HEK293 (cell line): ENCODE data around the gene KLHL29.
A peak's percentile ranks its signal among the peaks of the same experiment; 100 is the strongest.

Experiments used
- CTCF ChIA-PET: fragments of 350-600 bp; formaldehyde crosslinking; extraction: SDS; loops from one replicate; lab custom pipeline; 2021; ENCODE audit warnings: antibody characterized with exemption; lab: Yijun Ruan, JAX
- POLR2A ChIA-PET: fragments of 300-600 bp; formaldehyde crosslinking; extraction: SDS; loops from one replicate; lab custom pipeline; 2020; ENCODE audit warnings: antibody characterized with exemption, inconsistent platforms; lab: Yijun Ruan, JAX
- H3K27ac ChIP-seq: fragments of 200-500 bp; sonication (Bioruptor generic); 2 replicates; pipeline ENCODE4 v1.5.1; 2014; ENCODE audit warnings: low read depth, low read length, control low read depth, inconsistent platforms; ENCODE audit errors: extremely low read depth
- H3K36me3 ChIP-seq, 2 experiments: fragments of 200-500 bp in 1 of 2; sonication (Bioruptor generic) in 1 of 2; 1 replicate in 1 of 2; 2 replicates in 1 of 2; pipeline ENCODE4 v1.5.1; 2014 to 2017; ENCODE audit warnings: inconsistent platforms in 2 of 2, low read length in 2 of 2; ENCODE audit not compliant: control insufficient read depth in 2 of 2, insufficient read depth in 1 of 2
- H3K4me1 ChIP-seq: fragments of 200-500 bp; sonication (Bioruptor generic); 2 replicates; pipeline ENCODE4 v1.5.1; 2014; ENCODE audit warnings: mild to moderate bottlenecking, low read length, inconsistent platforms; ENCODE audit not compliant: control insufficient read depth, insufficient read depth
- H3K4me3 ChIP-seq: 2 replicates; pipeline ENCODE4 v1.5.1; 2011; ENCODE audit warnings: low read depth, mild to moderate bottlenecking, control low read depth, low read length, moderate library complexity
- H3K9me3 ChIP-seq: fragments of 200-500 bp; sonication (Bioruptor generic); 2 replicates; pipeline ENCODE4 v1.5.1; 2014; ENCODE audit warnings: low read depth, low read length, inconsistent platforms; ENCODE audit not compliant: control insufficient read depth, insufficient read depth
- BCL11B ChIP-seq: fragments of 450-650 bp; formaldehyde crosslinking; IDR thresholded peaks from 2 replicates; pipeline ENCODE4 v1.5.1; 2016; ENCODE audit warnings: low read depth, missing biosample characterization, missing genetic modification characterization
- GLIS1 ChIP-seq: fragments of 450-650 bp; formaldehyde crosslinking; IDR thresholded peaks from 2 replicates; pipeline ENCODE4 v1.5.1; 2016; ENCODE audit warnings: missing biosample characterization, missing genetic modification characterization
- MEIS1 ChIP-seq: sonication (generic); formaldehyde crosslinking; IDR thresholded peaks from 2 replicates; pipeline ENCODE4 v1.8.1; 2022; ENCODE audit warnings: missing genetic modification reagents, mild to moderate bottlenecking, borderline replicate concordance
- OVOL3 ChIP-seq: fragments of 450-650 bp; formaldehyde crosslinking; IDR thresholded peaks from 2 replicates; pipeline ENCODE4 v1.5.1; 2016; ENCODE audit warnings: missing biosample characterization, missing genetic modification characterization
- ZFP3 ChIP-seq: fragments of 450-650 bp; formaldehyde crosslinking; IDR thresholded peaks from 2 replicates; pipeline ENCODE4 v1.5.1; 2016; ENCODE audit warnings: low read depth, missing biosample characterization, missing genetic modification characterization
- ZNF10 ChIP-seq: fragments of 450-650 bp; formaldehyde crosslinking; IDR thresholded peaks from 2 replicates; pipeline ENCODE4 v1.5.1; 2017; ENCODE audit warnings: missing biosample characterization, missing genetic modification characterization
- ZNF133 ChIP-seq: fragments of 450-650 bp; formaldehyde crosslinking; IDR thresholded peaks from 2 replicates; pipeline ENCODE4 v1.5.1; 2016; ENCODE audit warnings: missing biosample characterization, missing genetic modification characterization
- ZNF214 ChIP-seq: fragments of 450-650 bp; formaldehyde crosslinking; IDR thresholded peaks from 2 replicates; pipeline ENCODE4 v1.5.1; 2017; ENCODE audit warnings: missing biosample characterization, mild to moderate bottlenecking, missing genetic modification characterization, borderline replicate concordance
- ZNF433 ChIP-seq: fragments of 450-650 bp; formaldehyde crosslinking; IDR thresholded peaks from 2 replicates; pipeline ENCODE4 v1.5.1; 2016; ENCODE audit warnings: missing biosample characterization, missing genetic modification characterization, low read depth
- ZNF596 ChIP-seq: fragments of 450-650 bp; IDR thresholded peaks from 2 replicates; pipeline ENCODE4 v1.5.0; 2018; ENCODE audit warnings: missing biosample characterization, mild to moderate bottlenecking, missing genetic modification characterization, moderate library complexity
- ZNF626 ChIP-seq: fragments of 450-650 bp; sonication (Bioruptor Pico); formaldehyde crosslinking; IDR thresholded peaks from 2 replicates; pipeline ENCODE4 v1.5.1; 2018; ENCODE audit warnings: missing biosample characterization, missing genetic modification characterization, inconsistent platforms
- ZNF785 ChIP-seq: fragments of 450-650 bp; formaldehyde crosslinking; IDR thresholded peaks from 2 replicates; pipeline ENCODE4 v1.5.1; 2016; ENCODE audit warnings: missing biosample characterization, missing genetic modification characterization
- ZNF837 ChIP-seq: fragments of 450-650 bp; formaldehyde crosslinking; IDR thresholded peaks from 2 replicates; pipeline ENCODE4 v1.5.1; 2016; ENCODE audit warnings: missing biosample characterization, missing genetic modification characterization
- TF ChIP-seq, protein P1 (sequence below): fragments of 450-650 bp; formaldehyde crosslinking; IDR thresholded peaks from 2 replicates; pipeline ENCODE4 v1.5.1; 2017; ENCODE audit warnings: missing biosample characterization, missing genetic modification characterization
- TF ChIP-seq, protein P2 (sequence below): fragments of 450-650 bp; formaldehyde crosslinking; IDR thresholded peaks from 2 replicates; pipeline ENCODE4 v1.5.1; 2016; ENCODE audit warnings: missing biosample characterization, missing genetic modification characterization
- TF ChIP-seq, protein P3 (sequence below): fragments of 450-650 bp; formaldehyde crosslinking; IDR thresholded peaks from 2 replicates; pipeline ENCODE4 v1.5.1; 2016; ENCODE audit warnings: missing biosample characterization, missing genetic modification characterization

KLHL29 gene

DNA sequence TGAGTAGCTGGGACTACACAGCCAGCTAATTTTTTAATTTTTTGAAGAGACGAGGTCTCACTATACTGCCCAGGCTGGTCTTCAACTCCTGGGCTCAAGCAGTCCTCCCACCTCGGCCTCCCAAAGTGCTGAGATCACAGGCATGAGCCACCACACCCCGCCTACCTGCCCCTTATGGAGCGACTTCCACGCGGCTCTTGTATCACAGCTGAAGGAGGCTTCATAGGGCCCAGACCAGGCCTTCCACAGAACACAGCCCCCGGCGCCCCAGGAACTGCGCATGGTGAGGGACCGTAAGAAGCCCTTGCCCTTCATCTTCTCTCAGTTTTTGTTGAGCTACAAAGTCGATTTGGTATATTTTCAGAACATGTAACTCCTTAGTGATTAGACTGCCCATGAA is 220.3 kb downstream of the KLHL29 start:
- POLR2A ChIA-PET: no interaction called here
- TF ChIP-seq, protein P1, sequence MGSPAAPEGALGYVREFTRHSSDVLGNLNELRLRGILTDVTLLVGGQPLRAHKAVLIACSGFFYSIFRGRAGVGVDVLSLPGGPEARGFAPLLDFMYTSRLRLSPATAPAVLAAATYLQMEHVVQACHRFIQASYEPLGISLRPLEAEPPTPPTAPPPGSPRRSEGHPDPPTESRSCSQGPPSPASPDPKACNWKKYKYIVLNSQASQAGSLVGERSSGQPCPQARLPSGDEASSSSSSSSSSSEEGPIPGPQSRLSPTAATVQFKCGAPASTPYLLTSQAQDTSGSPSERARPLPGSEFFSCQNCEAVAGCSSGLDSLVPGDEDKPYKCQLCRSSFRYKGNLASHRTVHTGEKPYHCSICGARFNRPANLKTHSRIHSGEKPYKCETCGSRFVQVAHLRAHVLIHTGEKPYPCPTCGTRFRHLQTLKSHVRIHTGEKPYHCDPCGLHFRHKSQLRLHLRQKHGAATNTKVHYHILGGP (tag by site-specific recombination): no peak
- TF ChIP-seq ZNF10 (tag by site-specific recombination): no peak
- TF ChIP-seq, protein P2, sequence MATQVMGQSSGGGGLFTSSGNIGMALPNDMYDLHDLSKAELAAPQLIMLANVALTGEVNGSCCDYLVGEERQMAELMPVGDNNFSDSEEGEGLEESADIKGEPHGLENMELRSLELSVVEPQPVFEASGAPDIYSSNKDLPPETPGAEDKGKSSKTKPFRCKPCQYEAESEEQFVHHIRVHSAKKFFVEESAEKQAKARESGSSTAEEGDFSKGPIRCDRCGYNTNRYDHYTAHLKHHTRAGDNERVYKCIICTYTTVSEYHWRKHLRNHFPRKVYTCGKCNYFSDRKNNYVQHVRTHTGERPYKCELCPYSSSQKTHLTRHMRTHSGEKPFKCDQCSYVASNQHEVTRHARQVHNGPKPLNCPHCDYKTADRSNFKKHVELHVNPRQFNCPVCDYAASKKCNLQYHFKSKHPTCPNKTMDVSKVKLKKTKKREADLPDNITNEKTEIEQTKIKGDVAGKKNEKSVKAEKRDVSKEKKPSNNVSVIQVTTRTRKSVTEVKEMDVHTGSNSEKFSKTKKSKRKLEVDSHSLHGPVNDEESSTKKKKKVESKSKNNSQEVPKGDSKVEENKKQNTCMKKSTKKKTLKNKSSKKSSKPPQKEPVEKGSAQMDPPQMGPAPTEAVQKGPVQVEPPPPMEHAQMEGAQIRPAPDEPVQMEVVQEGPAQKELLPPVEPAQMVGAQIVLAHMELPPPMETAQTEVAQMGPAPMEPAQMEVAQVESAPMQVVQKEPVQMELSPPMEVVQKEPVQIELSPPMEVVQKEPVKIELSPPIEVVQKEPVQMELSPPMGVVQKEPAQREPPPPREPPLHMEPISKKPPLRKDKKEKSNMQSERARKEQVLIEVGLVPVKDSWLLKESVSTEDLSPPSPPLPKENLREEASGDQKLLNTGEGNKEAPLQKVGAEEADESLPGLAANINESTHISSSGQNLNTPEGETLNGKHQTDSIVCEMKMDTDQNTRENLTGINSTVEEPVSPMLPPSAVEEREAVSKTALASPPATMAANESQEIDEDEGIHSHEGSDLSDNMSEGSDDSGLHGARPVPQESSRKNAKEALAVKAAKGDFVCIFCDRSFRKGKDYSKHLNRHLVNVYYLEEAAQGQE (tag by site-specific recombination): no peak
- TF ChIP-seq ZNF433: no peak
- TF ChIP-seq OVOL3 (tag by site-specific recombination): no peak
- TF ChIP-seq, protein P3, sequence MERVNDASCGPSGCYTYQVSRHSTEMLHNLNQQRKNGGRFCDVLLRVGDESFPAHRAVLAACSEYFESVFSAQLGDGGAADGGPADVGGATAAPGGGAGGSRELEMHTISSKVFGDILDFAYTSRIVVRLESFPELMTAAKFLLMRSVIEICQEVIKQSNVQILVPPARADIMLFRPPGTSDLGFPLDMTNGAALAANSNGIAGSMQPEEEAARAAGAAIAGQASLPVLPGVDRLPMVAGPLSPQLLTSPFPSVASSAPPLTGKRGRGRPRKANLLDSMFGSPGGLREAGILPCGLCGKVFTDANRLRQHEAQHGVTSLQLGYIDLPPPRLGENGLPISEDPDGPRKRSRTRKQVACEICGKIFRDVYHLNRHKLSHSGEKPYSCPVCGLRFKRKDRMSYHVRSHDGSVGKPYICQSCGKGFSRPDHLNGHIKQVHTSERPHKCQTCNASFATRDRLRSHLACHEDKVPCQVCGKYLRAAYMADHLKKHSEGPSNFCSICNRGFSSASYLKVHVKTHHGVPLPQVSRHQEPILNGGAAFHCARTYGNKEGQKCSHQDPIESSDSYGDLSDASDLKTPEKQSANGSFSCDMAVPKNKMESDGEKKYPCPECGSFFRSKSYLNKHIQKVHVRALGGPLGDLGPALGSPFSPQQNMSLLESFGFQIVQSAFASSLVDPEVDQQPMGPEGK (tag by site-specific recombination): no peak
- no peak for TF ChIP-seq MEIS1 (CRISPR knock-in tag)
- TF ChIP-seq ZFP3 (tag by site-specific recombination): no peak
- no peak for TF ChIP-seq ZNF837 (tag by site-specific recombination)
- TF ChIP-seq ZNF626: no peak
- Histone ChIP-seq H3K27ac (no peak overlapping the region), H3K4me3 (no peak overlapping the region), H3K9me3 (no peaks in the 10 kb centered on the region), H3K36me3 (no peaks in the 10 kb centered on the region), H3K4me1 (no peaks in the 10 kb centered on the region)
- CTCF ChIA-PET: interaction anchor here (0.5 kb wide), 1 partner anchor 802 kb away, joined by 3 read pairs; no protein-coding TSS in a partner anchor

DNA sequence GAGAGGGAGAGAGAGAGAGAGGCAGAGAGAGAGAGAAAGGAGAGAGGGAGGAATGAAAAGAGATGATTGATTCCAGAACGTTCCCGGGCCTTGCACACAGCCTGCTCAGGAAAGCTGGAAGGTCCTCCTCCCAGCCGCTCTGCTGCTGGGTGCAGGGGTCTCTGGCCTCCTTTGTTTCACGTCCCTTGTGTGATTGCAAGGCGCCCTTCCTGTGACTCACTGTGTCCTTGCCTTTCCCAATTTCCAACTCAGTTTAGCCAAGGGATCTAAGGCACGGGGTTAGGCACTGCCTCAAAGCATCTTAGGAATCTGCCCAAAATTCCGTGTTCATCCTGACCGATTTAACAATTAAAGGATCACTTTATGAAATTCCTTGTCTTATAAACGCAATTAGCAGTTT is 221.2 kb downstream of the KLHL29 start:
- H3K9me3 ChIP-seq: no peaks in the 10 kb centered on the region
- H3K36me3 ChIP-seq: no peaks in the 10 kb centered on the region
- POLR2A ChIA-PET: no interaction called here
- TF ChIP-seq ZNF596: 0 out of 2 replicates have a peak, but pooled peaks have one; percentile 40
- TF ChIP-seq ZNF785 (tag by site-specific recombination): no peak
- TF ChIP-seq, all 188 proteins: peak for 1
- Histone ChIP-seq H3K4me1 (no peaks in the 10 kb centered on the region), H3K27ac (no peak overlapping the region), H3K4me3 (no peak overlapping the region)
- CTCF ChIA-PET: no interaction called here

DNA sequence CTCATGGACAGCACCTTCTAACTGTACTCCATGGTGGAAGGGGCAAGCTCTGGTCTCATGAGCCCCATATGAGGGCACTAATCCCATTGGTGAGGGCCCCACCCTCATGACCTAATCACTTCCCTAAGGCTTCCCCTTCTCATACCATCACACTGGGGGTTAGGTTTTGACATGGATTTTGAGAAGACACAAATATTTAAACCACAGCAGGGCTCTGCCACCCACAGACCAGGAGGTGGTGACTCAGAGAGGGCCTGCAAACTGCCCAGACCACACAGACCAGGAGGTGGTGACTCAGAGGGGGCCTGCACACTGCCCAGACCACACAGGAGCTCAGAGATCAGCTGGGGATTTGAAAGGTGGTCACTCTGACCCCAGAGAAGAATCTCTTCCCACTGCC is 222.0 kb downstream of the KLHL29 start:
- Histone ChIP-seq H3K9me3 (no peaks in the 10 kb centered on the region), H3K36me3 (no peaks in the 10 kb centered on the region), H3K27ac (no peak overlapping the region), H3K4me3 (no peak overlapping the region)
- TF ChIP-seq ZNF214 (tag by site-specific recombination) (no peak), ZNF133 (tag by site-specific recombination) (no peak), BCL11B (tag by site-specific recombination) (no peak), GLIS1 (tag by site-specific recombination) (peak; percentile 15; the same call in 1 of the 2 replicates)
- TF ChIP-seq, all 188 proteins: peak for 1
- ChIA-PET CTCF (no interaction called here), POLR2A (no interaction called here)
- no peaks in the 10 kb centered on the region for H3K4me1 ChIP-seq
